Thoracic aorta (tissue), 2 donors: ENCODE results near the gene TIMM22. TPM values are rescaled to one million over a fixed set of nuclear protein-coding genes. Genes with fewer than 3 reads are reported as not detected.

Experiments used
- ATAC-seq: fragments of 150-250 bp; one replicate; pipeline ENCODE4 v1.8.0; 2017; ENCODE audit warnings: low read depth; ENCODE audit not compliant: insufficient number of reproducible peaks, low FRiP score
- DNase-seq: peaks from one replicate; pipeline ENCODE4 v3.0.0-alpha.2; 2020; ENCODE audit warnings: low spot score
- H3K27ac ChIP-seq, 2 donors: fragments of 200-600 bp; sonication (generic); 1 replicate in 1 of 2; 2 replicates in 1 of 2; pipeline ENCODE4 v1.5.1; 2016; ENCODE audit warnings: mild to moderate bottlenecking in 2 of 2, moderate library complexity in 2 of 2
- H3K27me3 ChIP-seq: fragments of 200-600 bp; sonication (generic); replicated peaks from 2 replicates; pipeline ENCODE4 v1.6.0; 2016; ENCODE audit warnings: mild to moderate bottlenecking; ENCODE audit not compliant: insufficient read depth
- H3K36me3 ChIP-seq: fragments of 200-600 bp; sonication (generic); one replicate; pipeline ENCODE4 v1.5.1; 2016
- H3K4me1 ChIP-seq, 2 donors: fragments of 200-600 bp; sonication (generic); 1 replicate in 1 of 2; 2 replicates in 1 of 2; pipeline versions ENCODE4 v1.5.1 to v1.6.0; 2016; ENCODE audit warnings: low read depth in 2 of 2, mild to moderate bottlenecking in 1 of 2; ENCODE audit not compliant: control insufficient read depth in 1 of 2
- H3K4me3 ChIP-seq: fragments of 200-600 bp; sonication (generic); 2 replicates; pipeline ENCODE4 v1.5.1; 2016; ENCODE audit warnings: mild to moderate bottlenecking
- H3K9me3 ChIP-seq: fragments of 200-600 bp; sonication (generic); 2 replicates; pipeline ENCODE4 v1.5.1; 2016
- total RNA-seq, 2 donors: library from RNA; depleted of rRNA; stranded (reverse); fragments of >200 nt; gene quantifications; one replicate each; pipeline versions ENCODE4 v1.1.0 to v1.2.3, GENCODE V29; 2016
- TF ChIP-seq, protein P1 (sequence below): fragments of 200-600 bp; sonication (generic); IDR thresholded peaks from one replicate; pipeline ENCODE4 v1.5.1; 2019; ENCODE audit warnings: antibody characterized with exemption

The TIMM22 gene
- total RNA-seq, 2 donors from 2014 or later = 12.6 to 13.0 TPM

- Histone ChIP-seq H3K27ac (no peak overlapping the region), H3K4me1 (peaks cover 16 to 39% of the 10 kb centered on the region in 2 donors)
Observed at GRCh38 chr17:1050246-1050995, 53.5 kb downstream of the TIMM22 start.

DNA sequence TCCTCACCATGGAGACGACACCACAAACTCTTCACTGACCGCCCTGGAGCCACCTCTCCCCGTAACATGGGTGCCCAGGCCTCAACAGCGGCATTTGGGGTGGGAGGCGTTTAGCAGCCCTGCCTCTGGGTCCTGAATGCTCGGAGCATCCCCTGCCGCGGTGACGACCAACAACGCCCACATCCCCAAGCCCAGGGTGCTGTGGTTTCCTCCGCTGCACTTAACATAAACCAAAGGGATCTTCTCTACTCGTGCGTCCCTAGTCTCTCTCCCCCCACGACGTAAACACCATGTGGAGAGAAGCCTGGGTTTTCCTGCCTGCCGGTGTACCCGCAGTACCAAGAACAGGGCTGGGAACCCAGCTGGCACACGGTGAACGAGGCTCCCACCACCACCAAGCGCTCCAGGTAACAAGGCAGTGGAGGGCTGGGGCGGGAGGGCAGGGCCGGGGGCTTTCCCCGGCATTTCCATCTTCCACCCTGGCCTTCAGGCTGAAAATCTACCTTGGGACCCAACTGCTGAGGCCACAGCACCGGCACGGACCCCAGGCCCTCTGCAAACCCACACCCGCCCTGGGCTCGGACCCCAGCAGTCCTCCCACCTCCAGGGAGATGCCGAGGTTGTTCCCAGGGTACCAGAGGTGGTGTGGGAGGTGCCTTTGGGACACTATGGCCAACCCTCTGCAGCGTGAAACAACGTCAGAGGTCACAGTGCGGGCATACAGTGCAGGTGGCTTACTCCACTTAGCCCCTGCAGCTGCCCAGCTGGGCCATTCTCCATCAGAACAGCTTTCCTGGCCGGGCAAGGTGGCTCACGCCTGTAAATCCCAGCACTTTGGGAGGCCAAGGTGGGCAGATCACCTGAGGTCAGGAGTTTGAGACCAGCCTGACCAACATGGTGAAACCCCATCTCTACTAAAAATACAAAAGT is 54.3 kb downstream of the TIMM22 start:
- H3K27me3 ChIP-seq = no peaks in the 10 kb centered on the region
- H3K27ac ChIP-seq = no peak overlapping the region
- H3K36me3 ChIP-seq = peaks cover 30% of the 10 kb centered on the region
- H3K9me3 ChIP-seq = no peaks in the 10 kb centered on the region
- TF ChIP-seq, protein P1, sequence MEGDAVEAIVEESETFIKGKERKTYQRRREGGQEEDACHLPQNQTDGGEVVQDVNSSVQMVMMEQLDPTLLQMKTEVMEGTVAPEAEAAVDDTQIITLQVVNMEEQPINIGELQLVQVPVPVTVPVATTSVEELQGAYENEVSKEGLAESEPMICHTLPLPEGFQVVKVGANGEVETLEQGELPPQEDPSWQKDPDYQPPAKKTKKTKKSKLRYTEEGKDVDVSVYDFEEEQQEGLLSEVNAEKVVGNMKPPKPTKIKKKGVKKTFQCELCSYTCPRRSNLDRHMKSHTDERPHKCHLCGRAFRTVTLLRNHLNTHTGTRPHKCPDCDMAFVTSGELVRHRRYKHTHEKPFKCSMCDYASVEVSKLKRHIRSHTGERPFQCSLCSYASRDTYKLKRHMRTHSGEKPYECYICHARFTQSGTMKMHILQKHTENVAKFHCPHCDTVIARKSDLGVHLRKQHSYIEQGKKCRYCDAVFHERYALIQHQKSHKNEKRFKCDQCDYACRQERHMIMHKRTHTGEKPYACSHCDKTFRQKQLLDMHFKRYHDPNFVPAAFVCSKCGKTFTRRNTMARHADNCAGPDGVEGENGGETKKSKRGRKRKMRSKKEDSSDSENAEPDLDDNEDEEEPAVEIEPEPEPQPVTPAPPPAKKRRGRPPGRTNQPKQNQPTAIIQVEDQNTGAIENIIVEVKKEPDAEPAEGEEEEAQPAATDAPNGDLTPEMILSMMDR = no peak
- DNase-seq = no peak
- no peak overlapping the region for H3K4me3 ChIP-seq
- ATAC-seq = no peak
- H3K4me1 ChIP-seq = peaks cover 14 to 35% of the 10 kb centered on the region in 2 donors

More at GRCh38 chr17:1050246-1050995, 53.5 kb downstream of the TIMM22 start:
- TF ChIP-seq, protein P1 = no peak
- no peaks in the 10 kb centered on the region for H3K27me3 ChIP-seq
- peaks cover 25% of the 10 kb centered on the region for H3K36me3 ChIP-seq
- DNase-seq (no peak), ATAC-seq (no peak)
- H3K4me3 ChIP-seq = no peak overlapping the region
- H3K9me3 ChIP-seq = no peaks in the 10 kb centered on the region

Other genes starting within 250 kb of the TIMM22 start
- gene GEMIN4, start 244.9 kb upstream of the TIMM22 start, total RNA-seq = 10 to 100 TPM; 15.4 to 19.6 TPM
- 10 to 100 TPM; 28.7 to 47.4 TPM for gene GLOD4, start 214.8 kb upstream of the TIMM22 start, total RNA-seq
- 10 to 100 TPM in 1 of 2 donors, 1 to 10 TPM in 1; 5.7 to 10.5 TPM for gene MRM3, start 214.8 kb upstream of the TIMM22 start, total RNA-seq
- gene NXN, start 17.4 kb upstream of the TIMM22 start, total RNA-seq = 10 to 100 TPM; 13.9 to 18.9 TPM
- 100 to 1,000 TPM; 159 to 200 TPM for gene ABR, start 182.9 kb downstream of the TIMM22 start, total RNA-seq